ENCODE measurements around the gene TTLL12. TPM values are rescaled to one million over a fixed set of nuclear protein-coding genes. Genes with fewer than 3 reads are reported as not detected.
A peak's percentile ranks its signal among the peaks of the same experiment; 100 is the strongest.

TTLL12 gene
- total RNA-seq, 2 donors from 2014 or later, result 21.0 to 25.1 TPM

DNA sequence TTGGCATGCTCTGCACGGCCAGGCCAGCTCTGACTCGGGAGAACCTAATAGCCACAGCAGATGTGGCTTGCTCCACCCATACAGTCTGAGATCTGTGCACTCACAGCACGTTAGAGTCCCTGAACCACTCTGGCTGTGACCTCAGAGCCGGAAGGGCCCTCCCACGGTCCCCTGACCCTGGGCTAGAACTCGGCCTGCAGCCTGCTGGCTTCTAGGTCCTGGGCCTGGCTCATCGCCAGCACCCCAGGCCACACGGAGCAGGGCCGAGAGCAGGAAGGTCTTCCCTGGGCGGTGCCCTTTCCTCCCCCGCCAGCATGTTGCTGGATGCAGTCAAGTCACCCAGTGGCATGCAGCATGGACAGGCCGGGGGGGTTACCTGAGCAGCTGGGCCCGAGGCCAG lies 35.3 kb upstream of the TTLL12 start:
- DNase-seq (peak in 2 of 4 donors; percentile 17 to 29), ATAC-seq (peak; percentile 33)
- WGBS, 2 donors, result 35 to 39% methylated on average over 3 to 12 of the region's 13 CpGs
- Histone ChIP-seq H3K36me3 (replicated peaks in 1 of 2; ENCODE audit: insufficient read depth in 1 of 2, low read depth in 2 of 2) (no peaks in the 10 kb centered on the region), H3K4me1 (no peaks in the 10 kb centered on the region), H3K27me3 (no peaks in the 10 kb centered on the region), H3K9me3 (no peaks in the 10 kb centered on the region), H3K27ac (no peak overlapping the region), H3K4me3 (no peak overlapping the region)
- intact Hi-C loops (cut with DNase I), result no loop called here
- TF ChIP-seq, protein P1, sequence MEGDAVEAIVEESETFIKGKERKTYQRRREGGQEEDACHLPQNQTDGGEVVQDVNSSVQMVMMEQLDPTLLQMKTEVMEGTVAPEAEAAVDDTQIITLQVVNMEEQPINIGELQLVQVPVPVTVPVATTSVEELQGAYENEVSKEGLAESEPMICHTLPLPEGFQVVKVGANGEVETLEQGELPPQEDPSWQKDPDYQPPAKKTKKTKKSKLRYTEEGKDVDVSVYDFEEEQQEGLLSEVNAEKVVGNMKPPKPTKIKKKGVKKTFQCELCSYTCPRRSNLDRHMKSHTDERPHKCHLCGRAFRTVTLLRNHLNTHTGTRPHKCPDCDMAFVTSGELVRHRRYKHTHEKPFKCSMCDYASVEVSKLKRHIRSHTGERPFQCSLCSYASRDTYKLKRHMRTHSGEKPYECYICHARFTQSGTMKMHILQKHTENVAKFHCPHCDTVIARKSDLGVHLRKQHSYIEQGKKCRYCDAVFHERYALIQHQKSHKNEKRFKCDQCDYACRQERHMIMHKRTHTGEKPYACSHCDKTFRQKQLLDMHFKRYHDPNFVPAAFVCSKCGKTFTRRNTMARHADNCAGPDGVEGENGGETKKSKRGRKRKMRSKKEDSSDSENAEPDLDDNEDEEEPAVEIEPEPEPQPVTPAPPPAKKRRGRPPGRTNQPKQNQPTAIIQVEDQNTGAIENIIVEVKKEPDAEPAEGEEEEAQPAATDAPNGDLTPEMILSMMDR (IDR thresholded peaks at IDR 0.05), result no peak
- TF ChIP-seq POLR2A (IDR thresholded peaks at IDR 0.05), result no peak

DNA sequence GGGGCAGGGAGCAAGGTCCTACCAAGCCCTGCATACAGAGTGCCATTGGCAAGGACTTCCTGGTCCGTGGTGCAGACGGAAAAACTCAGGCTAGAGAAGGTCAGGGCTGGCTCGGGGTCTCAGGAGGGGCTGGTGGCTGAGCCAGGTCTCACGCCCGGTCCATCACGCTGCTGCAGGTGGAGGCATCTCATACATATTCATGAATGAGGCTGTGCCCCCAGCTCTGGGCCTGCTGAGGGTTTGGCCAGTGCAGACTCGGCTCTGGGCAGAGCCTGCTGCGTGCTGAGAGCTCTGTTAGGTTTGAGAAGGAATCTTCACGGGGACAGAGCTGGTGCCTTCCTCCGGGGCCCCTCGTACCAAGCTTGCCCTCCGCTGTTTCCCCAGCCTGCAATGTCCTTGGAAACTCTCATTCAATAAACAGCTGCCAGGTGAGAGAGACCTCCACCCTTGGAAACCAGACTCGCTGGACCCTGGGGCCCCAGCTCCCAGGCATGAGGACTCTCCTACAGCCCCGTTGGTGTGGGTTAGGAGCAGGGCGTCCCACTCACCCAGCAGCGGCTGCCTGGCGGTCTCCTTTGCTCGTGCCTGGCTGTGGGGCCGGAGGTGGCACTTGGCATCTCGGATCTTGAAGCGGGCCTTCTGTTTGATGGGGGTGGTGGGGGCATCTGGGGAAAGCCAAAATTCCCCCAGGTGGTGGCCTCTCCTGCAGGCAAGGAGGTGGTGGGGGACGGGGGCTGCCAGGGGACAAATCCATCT lies 33.9 kb upstream of the TTLL12 start:
- no peak overlapping the region for H3K27ac ChIP-seq
- H3K4me1 ChIP-seq, result no peaks in the 10 kb centered on the region
- WGBS, 2 donors, result 76 to 80% methylated on average over 13 to 21 of the region's 22 CpGs
- H3K27me3 ChIP-seq, result no peaks in the 10 kb centered on the region
- H3K36me3 ChIP-seq (replicated peaks in 1 of 2; ENCODE audit: insufficient read depth in 1 of 2, low read depth in 2 of 2), result no peaks in the 10 kb centered on the region
- intact Hi-C loops (cut with DNase I), result no loop called here
- no peak for DNase-seq
- H3K9me3 ChIP-seq, result no peaks in the 10 kb centered on the region
- TF ChIP-seq POLR2A (IDR thresholded peaks at IDR 0.05), result no peak
- TF ChIP-seq, protein P1 (IDR thresholded peaks at IDR 0.05), result no peak
- no peak overlapping the region for H3K4me3 ChIP-seq
- ATAC-seq, result no peak

DNA sequence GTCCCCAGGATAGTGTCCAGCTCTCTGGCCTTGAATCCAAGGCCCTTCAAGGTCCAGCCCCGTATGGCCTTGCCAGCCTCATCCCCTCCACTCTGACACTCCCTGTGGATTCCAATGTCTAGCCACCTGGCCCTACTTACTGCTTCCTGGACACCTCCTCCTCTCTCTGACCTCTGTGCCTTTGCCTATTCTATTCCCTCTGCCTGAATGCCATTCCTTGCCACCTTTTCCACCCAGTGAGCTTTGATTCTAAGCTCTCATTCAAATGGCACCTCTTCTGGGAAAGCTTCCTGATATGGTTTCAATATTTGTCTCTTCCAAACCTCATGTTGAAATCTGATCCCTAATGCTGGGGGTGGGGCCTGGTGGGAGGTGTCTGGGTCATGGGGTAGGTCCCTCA lies 31.9 kb upstream of the TTLL12 start:
- TF ChIP-seq, protein P1 (IDR thresholded peaks at IDR 0.05), result no peak
- no peak for TF ChIP-seq POLR2A (IDR thresholded peaks at IDR 0.05)
- Histone ChIP-seq H3K36me3 (replicated peaks in 1 of 2; ENCODE audit: insufficient read depth in 1 of 2, low read depth in 2 of 2) (no peaks in the 10 kb centered on the region), H3K27ac (no peak overlapping the region), H3K9me3 (no peaks in the 10 kb centered on the region), H3K4me3 (no peak overlapping the region), H3K27me3 (no peaks in the 10 kb centered on the region), H3K4me1 (no peaks in the 10 kb centered on the region)
- intact Hi-C loops (cut with DNase I), result no loop called here
- ATAC-seq, result no peak
- WGBS, 2 donors, result 23 to 38% methylated on average over 1 of the region's 1 CpG
- DNase-seq, result no peak

DNA sequence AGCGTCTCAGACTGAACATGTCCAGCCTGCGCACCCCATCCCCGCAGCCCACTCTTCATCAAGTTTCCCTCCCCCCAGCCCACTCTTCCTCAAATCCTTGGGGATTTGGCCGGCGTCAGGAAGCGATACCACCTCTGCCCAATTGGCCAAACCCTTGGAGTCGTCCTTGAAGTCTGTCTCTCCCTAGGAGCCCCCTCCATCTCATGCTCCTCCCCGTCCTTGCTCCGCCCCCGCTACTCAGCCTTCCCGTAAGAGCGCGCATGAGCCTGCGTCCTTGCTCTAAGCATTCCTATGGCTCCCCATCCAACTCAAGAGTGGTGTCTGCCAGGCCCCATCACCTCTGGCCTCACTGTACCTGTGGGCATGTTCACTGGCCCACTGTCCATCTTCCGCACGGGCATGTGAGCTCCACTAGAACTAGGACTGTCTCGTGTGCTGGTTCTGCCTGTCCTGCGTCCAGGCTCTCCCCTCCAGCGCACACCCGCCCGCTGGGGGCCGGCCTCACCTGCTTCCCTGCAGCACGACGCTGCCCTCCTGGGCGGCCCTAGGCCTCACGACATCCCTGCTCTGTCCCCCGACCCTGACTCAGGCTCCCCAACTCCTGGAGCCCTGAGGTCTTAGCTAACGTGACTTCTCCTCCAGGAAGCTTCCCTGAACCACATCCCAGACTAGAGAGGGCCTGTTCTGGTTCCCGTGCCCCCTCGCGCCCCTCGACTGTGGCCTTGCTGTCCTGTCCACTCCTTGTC lies 30.5 kb upstream of the TTLL12 start:
- ATAC-seq (no peak), DNase-seq (no peak)
- intact Hi-C loops (cut with DNase I), result no loop called here
- H3K27ac ChIP-seq, result no peak overlapping the region
- no peaks in the 10 kb centered on the region for H3K4me1 ChIP-seq
- no peak overlapping the region for H3K4me3 ChIP-seq
- H3K27me3 ChIP-seq, result no peaks in the 10 kb centered on the region
- H3K9me3 ChIP-seq, result no peaks in the 10 kb centered on the region
- H3K36me3 ChIP-seq (replicated peaks in 1 of 2; ENCODE audit: insufficient read depth in 1 of 2, low read depth in 2 of 2), result no peaks in the 10 kb centered on the region
- TF ChIP-seq, protein P1 (IDR thresholded peaks at IDR 0.05), result no peak
- no peak for TF ChIP-seq POLR2A (IDR thresholded peaks at IDR 0.05)
- 58 to 64% methylated on average over 31 of the region's 32 CpGs for WGBS, 2 donors
